Ovary (tissue), 9 donors: ENCODE measurements around the gene FBXL7. TPM values are rescaled to one million over a fixed set of nuclear protein-coding genes. Genes with fewer than 3 reads are reported as not detected.

ENCODE experiments used
- DNase-seq, 5 donors: peaks; one replicate each; pipeline ENCODE4 v3.0.0-alpha.2; 2019 to 2020
- H3K27ac ChIP-seq, 2 donors: fragments of 200-600 bp; one replicate each; pipeline versions ENCODE4 v1.5.1 to v1.8.0; 2019 to 2022
- H3K27me3 ChIP-seq: fragments of 200-600 bp; one replicate; pipeline ENCODE4 v1.8.0; 2022
- H3K36me3 ChIP-seq: fragments of 200-600 bp; sonication (generic); one replicate; pipeline ENCODE4 v1.5.1; 2019
- H3K4me1 ChIP-seq: one replicate; pipeline ENCODE4 v1.8.1; 2013; ENCODE audit warnings: mild to moderate bottlenecking, moderate library complexity; ENCODE audit not compliant: insufficient read depth
- H3K4me3 ChIP-seq: fragments of 200-600 bp; sonication (generic); one replicate; pipeline ENCODE4 v1.5.1; 2017
- H3K9me3 ChIP-seq, 2 donors: fragments of 200-600 bp in 1 of 2; sonication (generic) in 1 of 2; one replicate each; pipeline versions ENCODE4 v1.5.1 to v1.8.1; 2013 to 2019; ENCODE audit warnings: mild to moderate bottlenecking in 1 of 2, moderate library complexity in 1 of 2
- EP300 ChIP-seq: sonication (generic); formaldehyde crosslinking; IDR thresholded peaks from one replicate; pipeline ENCODE4 v1.6.1; 2017; ENCODE audit warnings: antibody characterized with exemption
- POLR2A ChIP-seq: fragments of 450-650 bp; IDR thresholded peaks from one replicate; pipeline ENCODE4 v1.6.1; 2017; ENCODE audit warnings: antibody characterized with exemption, mild to moderate bottlenecking, moderate library complexity
- WGBS, 3 donors: extraction: QIAGEN DNeasy Blood & Tissue Kit in 1 of 3; methylation state at CpG; one replicate each; pipeline versions ENCODE4 v1.1.5 to v1.1.7; 2013 to 2017; 5-methylcytosine and 5-hydroxymethylcytosine counted together
- intact Hi-C, 4 donors: fragments of 100-400 bp; cut with DNase I; formaldehyde crosslinking; loops; one replicate each; pipeline versions ENCODE4 v1.11.0 to v1.15.1; 2022 to 2023
- polyA plus RNA-seq, 2 donors: library from polyadenylated mRNA; stranded (reverse); fragments of 200-250 nt in 1 of 2; fragments of 350-450 nt in 1 of 2; fragmentation: Illumina TruSeq in 1 of 2; extraction: RNeasy Lipid Tissue Mini Kit (QIAGEN cat#74804) in 1 of 2; gene quantifications; one replicate each; pipeline ENCODE4 v1.2.3, GENCODE V29; 2013 to 2014
- total RNA-seq, 7 donors: library from RNA; depleted of rRNA in 2 of 7; stranded (reverse); fragments of >200 nt in 2 of 7; fragmentation: NEBNext Ultra II Directional in 3 of 7; extraction: Animal tissue kit (Norgen Biotek cat#: 25700) in 3 of 7; gene quantifications; one replicate each; pipeline versions ENCODE4 v1.1.0 to v1.2.4, GENCODE V29; 2016 to 2023
- TF ChIP-seq, protein P1 (sequence below), 3 donors: fragments of 450-650 bp in 2 of 3; fragments of 200-600 bp in 1 of 3; IDR thresholded peaks; one replicate each; pipeline versions ENCODE4 v1.5.1 to v1.8.0; 2016 to 2022; ENCODE audit warnings: antibody characterized with exemption in 3 of 3, mild to moderate bottlenecking in 1 of 3
- donor health status: DM: no; HTN: no; CAD: no; lungs with moderate emphysema.
- donor health status: DM: no; HTN: no; CAD: no.
- donor health status: Bipolar disorder and iron deficiency.
- donor health status: DM: yes; HTN: yes; CAD: no.
- donor health status: DM: no; HTN: no; CAD: no.
- donor health status: DM: yes; HTN: yes; CAD: no.

The FBXL7 gene
- total and polyA plus RNA-seq, 9 donors = 21.1 to 40.9 (median 29.2) TPM

- intact Hi-C loops = no loop called here
- Histone ChIP-seq H3K27me3 (no peaks in the 10 kb centered on the region), H3K4me3 (no peak overlapping the region), H3K27ac (no peak overlapping the region), H3K36me3 (no peaks in the 10 kb centered on the region), H3K9me3 (no peaks in the 10 kb centered on the region), H3K4me1 (peaks cover 9% of the 10 kb centered on the region)
- DNase-seq = no peak
- TF ChIP-seq EP300 = no peak
- 95 to 97% (median 96%) methylated on average over 7 of the region's 7 CpGs for WGBS, 3 donors
These were observed 71.6 kb downstream of the FBXL7 start for GRCh38 chr5:15571618-15572017.

- 48 to 55% (median 52%) methylated on average over 4 of the region's 4 CpGs for WGBS, 3 donors
- Histone ChIP-seq H3K36me3 (no peaks in the 10 kb centered on the region), H3K4me1 (peaks cover 14% of the 10 kb centered on the region), H3K9me3 (no peaks in the 10 kb centered on the region), H3K27ac (no peak overlapping the region), H3K27me3 (no peaks in the 10 kb centered on the region), H3K4me3 (no peak overlapping the region)
- intact Hi-C loops = no loop called here
- TF ChIP-seq EP300 (no peak), POLR2A (no peak)
- TF ChIP-seq, protein P1, sequence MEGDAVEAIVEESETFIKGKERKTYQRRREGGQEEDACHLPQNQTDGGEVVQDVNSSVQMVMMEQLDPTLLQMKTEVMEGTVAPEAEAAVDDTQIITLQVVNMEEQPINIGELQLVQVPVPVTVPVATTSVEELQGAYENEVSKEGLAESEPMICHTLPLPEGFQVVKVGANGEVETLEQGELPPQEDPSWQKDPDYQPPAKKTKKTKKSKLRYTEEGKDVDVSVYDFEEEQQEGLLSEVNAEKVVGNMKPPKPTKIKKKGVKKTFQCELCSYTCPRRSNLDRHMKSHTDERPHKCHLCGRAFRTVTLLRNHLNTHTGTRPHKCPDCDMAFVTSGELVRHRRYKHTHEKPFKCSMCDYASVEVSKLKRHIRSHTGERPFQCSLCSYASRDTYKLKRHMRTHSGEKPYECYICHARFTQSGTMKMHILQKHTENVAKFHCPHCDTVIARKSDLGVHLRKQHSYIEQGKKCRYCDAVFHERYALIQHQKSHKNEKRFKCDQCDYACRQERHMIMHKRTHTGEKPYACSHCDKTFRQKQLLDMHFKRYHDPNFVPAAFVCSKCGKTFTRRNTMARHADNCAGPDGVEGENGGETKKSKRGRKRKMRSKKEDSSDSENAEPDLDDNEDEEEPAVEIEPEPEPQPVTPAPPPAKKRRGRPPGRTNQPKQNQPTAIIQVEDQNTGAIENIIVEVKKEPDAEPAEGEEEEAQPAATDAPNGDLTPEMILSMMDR (IDR thresholded peaks at IDR 0.05) = no peak
- no peak for DNase-seq
These were observed 73.6 kb downstream of the FBXL7 start for GRCh38 chr5:15573590-15573989.

- intact Hi-C loops = no loop called here
- no peaks in the 10 kb centered on the region for H3K27me3 ChIP-seq
These were observed 74.1 kb downstream of the FBXL7 start for GRCh38 chr5:15574128-15574527.

DNA sequence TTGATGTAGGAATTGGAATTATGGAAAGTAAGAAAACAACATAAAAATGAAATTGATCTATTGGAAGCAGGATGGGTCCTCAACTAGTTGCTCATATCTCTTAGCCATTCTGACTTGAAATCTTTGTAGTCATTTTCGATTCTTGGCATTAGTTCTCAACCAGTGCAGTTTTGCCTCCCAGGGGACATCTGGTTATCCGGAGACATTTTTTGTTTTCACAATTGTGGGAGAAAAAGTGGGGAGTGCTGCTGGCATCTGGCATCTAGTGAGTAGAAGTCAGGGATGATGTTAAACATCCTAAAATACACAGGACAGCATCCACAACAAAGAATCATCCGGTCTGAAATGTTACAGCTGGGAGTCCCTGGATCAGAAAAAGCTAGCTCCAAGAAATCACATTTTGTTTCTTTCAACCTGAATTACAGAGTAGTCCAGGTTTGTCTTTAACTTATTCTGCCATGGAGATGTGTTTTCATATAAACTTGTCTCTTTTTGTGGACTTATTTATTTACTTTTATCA is 74.9 kb downstream of the FBXL7 start:
- 5 to 8% (median 5%) methylated on average over 3 of the region's 3 CpGs for WGBS, 3 donors
- H3K4me1 ChIP-seq = peaks cover 14% of the 10 kb centered on the region

More at GRCh38 chr5:15574128-15574527, 74.1 kb downstream of the FBXL7 start:
- DNase-seq = no peak
- Histone ChIP-seq H3K9me3 (no peaks in the 10 kb centered on the region), H3K27ac (no peak overlapping the region), H3K4me3 (no peak overlapping the region), H3K36me3 (no peaks in the 10 kb centered on the region), H3K4me1 (peaks cover 14% of the 10 kb centered on the region)
- 78 to 81% (median 80%) methylated on average over 1 of the region's 1 CpG for WGBS, 3 donors
- TF ChIP-seq POLR2A (no peak), EP300 (no peak)
- TF ChIP-seq, protein P1 (IDR thresholded peaks at IDR 0.05) = no peak

DNA sequence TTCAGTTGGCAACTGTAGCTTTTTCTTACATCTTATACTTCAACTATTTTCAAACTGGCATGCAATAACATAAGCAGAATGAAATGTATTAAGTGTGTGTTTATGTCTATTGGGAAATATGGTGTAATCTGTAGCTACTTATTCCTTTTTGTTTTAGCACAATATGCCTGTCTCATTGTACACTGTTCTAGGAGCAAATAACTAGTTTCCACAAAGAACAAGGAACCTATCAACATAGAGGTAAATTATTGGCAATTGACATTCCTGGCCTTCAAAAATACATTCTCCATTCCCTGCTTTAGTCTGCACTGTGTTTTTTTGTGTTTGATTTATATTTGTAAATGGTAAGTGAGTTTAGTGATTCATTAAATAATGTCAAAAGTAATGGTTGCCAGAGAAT is 75.7 kb downstream of the FBXL7 start:
- TF ChIP-seq EP300 (no peak), POLR2A (no peak)
- TF ChIP-seq, protein P1 (IDR thresholded peaks at IDR 0.05) = no peak
- Histone ChIP-seq H3K4me3 (no peak overlapping the region), H3K4me1 (peaks cover 14% of the 10 kb centered on the region), H3K36me3 (no peaks in the 10 kb centered on the region), H3K27me3 (no peaks in the 10 kb centered on the region), H3K9me3 (no peaks in the 10 kb centered on the region), H3K27ac (no peak overlapping the region)
- intact Hi-C loops = no loop called here
- no peak for DNase-seq

More for the DNA sequence above, 74.9 kb downstream of the FBXL7 start:
- no peaks in the 10 kb centered on the region for H3K36me3 ChIP-seq
- no peak overlapping the region for H3K4me3 ChIP-seq
- intact Hi-C loops = no loop called here
- DNase-seq = peak in 2 of 5 donors; percentile 19 to 32
- no peaks in the 10 kb centered on the region for H3K27me3 ChIP-seq
- H3K9me3 ChIP-seq = no peaks in the 10 kb centered on the region
- H3K27ac ChIP-seq = no peak overlapping the region
- TF ChIP-seq, protein P1 (IDR thresholded peaks at IDR 0.05) = no peak
- TF ChIP-seq EP300 (no peak), POLR2A (no peak)
